Stimulated activated CD4-positive, alpha-beta T cell treated with anti-CD3 and anti-CD28 coated beads, Interleukin-4, amount 100 ng/mL, for 1 hour (primary cell): Measurements from ENCODE around the gene STXBP1.

Source experiments
- DNase-seq: peaks from one replicate; pipeline ENCODE4 v3.0.0-alpha.2; 2020

The STXBP1 gene

DNA sequence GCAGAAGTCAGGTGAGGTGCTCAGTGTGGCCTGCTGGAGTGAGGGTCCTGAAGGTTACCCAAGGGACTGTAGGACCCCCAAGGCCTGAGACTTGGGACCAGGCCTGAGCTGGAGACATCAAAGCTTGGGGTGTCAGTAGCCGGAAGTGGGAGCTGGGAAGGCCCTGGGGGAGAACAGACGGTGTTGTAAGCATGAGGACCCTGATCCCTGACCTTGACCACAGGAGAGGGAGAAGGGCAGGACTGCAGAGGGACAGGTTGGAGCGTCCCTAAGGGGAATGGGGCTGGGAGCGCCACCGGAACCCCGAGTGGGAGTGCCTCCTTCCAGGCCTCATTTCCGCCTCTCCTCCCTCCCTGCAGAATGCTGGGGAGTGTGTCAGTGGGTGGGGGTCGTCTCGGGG lies 104.3 kb downstream of the STXBP1 start:
- DNase-seq = no peak

DNA sequence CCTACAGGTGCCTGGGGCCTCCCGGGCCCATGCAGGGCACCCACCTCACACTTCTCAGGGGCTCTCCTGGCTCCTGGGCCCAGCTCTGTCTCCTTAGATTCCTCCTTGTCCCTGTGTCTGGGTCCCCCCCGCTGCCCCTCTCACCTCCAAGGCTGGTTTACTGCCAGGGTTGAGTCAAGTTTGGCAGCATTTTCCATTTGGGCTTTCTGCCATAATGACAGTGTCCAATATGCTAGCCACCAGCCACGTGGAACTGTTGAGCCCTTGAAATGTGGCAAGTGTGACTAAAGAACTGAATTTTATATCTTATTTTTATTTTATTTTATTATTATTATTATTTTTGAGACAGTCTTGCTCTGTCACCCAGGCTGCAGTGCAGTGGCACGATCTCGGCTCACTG lies 105.7 kb downstream of the STXBP1 start:
- DNase-seq = no peak

DNA sequence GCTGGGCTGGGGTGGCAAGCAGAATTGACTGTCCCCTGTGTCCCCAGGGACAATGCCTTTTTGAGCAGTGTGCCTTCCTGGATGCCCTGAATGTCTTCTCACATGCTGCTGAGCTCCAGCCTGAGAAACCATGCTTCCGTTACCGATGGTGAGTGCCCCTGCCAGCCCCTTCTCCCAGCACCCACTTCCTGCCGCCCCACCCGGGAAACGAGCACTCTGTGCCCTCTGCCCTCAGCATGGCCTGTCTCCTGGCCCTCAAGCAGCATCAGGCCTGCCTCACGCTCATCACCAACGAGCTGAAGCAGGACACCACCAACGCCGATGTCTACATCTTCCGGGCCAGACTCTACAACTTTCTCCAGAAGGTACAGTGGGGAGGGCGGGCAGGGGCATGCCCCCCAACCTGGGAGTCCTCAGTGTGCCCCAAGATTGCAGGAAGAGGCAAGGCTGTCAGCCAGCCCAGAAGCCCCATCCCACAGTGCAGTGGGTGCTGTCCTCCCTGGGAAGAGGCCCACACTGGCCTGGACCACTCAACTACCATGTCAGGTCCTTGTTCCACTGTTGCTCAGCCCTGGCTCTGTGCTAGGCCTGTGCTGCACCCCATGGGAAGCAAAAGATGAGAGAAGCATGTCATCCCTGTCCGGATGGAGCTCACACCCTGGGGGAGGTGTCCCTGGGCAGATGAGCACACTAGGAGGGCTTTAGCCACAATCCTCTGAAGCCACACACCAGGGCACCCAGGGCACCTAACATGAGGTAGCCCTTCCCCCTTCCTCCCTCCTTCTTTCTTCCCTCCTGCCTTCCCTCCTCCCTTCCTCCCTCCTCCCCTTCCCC lies 108.2 kb downstream of the STXBP1 start:
- DNase-seq = no peak

DNA sequence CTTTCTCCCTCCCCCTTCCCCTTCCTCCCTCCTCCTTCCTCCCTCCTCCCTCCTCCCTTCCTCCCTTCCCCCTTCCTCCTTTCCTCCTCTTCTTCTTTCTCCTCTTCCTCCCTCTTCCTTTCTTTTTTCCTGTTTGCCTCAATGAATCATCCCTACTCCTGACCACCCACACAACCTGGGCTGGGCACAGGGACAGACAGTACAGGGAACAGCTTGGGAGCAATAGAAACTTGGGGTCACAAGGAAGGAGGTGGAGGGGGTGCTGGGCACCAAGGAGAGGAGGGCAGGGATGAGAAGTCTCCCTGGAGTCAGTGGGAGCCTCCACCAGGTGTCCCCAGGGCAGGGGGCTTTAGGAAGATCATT lies 108.8 kb downstream of the STXBP1 start:
- DNase-seq = no peak

DNA sequence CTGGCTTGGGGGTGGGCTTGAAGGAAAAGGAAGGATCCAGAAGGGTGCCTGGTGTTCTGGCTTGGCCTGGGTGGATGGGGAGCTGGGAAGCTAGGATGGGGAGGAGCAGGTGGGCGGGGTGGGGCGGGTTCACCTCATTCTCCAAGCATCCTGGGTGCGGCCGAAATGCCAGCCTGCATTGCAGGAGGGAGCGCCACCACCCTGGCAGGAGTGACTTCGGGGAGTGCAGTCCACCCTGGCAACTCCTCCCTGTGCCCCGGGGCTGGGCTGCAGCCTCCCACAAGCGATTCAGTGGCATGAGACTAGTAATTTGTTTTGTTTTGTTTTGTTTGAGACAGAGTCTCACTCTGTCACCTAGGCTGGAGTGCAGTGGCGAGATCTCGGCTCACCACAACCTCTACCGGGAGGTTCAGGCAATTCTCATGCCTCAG lies 109.3 kb downstream of the STXBP1 start:
- DNase-seq = no peak

DNA sequence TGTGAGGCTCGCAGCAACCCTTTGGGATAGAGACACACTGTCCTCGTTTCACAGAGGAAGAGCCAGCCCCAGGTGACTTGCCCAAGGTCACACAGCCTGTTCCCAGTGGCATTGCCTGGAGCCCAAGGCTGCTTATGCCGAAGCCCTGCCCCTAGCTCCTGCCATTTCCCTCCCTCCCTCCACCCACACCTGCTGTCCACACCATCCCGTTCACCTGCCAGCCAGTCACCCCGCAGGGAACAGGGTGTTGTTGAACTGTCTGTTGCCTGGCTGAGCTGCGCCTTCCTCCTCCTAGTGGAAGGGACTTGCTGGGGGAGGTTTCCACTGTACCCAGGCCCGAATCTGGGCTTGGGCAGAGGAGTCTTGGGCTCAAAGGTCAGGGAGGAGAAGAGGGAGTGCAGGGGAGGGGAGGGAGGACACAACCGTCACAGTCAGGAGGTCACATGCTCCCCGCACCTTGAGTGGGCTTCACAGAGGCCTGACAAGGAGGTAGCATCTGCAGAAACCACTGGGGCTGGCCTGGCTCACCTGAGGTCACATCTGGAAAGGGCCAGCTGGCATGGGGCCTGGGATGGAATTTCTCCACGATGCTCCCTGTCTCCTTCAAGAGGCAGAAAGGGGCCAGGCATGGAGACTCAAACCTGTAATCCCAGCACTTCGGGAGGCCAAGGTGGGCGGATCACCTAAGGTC lies 110.1 kb downstream of the STXBP1 start:
- no peak for DNase-seq

DNA sequence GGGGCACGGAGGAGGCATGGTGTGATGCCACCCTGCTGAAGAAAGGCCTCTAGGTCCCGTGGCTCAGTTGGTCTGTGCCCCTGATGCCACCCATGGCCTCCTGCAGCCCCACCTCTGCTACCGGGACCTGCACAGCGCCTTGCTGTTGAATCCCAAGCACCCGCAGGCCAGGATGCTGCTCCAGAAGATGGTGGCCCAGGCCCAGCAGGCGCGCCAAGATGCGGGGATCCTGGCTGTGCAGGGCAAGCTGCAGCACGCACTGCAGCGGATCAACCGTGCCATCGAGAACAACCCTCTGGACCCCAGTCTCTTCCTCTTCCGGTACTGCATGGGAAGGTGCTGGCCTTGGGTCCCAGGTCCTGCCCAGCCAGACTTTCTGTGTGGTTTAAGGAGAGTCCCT lies 110.9 kb downstream of the STXBP1 start:
- no peak for DNase-seq

DNA sequence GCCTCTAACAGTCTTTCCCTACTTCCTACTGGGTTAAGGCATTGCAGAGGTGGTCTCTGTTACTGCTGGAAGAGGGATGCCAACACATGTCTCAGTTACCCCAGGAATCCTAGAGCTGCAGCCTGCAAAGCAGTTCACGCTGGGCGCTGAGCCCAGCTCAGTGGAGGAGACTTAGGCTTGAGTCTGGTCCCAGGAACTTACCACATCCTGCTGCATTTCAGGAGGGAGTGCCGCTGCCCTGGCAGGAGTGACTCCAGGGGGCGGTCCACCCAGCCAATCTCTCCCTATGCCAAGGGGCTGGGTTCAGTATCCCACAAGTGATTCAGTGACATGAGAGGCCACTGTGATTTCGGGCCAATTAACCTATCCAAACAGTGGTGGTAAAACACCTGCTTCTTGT lies 111.4 kb downstream of the STXBP1 start:
- DNase-seq = no peak

DNA sequence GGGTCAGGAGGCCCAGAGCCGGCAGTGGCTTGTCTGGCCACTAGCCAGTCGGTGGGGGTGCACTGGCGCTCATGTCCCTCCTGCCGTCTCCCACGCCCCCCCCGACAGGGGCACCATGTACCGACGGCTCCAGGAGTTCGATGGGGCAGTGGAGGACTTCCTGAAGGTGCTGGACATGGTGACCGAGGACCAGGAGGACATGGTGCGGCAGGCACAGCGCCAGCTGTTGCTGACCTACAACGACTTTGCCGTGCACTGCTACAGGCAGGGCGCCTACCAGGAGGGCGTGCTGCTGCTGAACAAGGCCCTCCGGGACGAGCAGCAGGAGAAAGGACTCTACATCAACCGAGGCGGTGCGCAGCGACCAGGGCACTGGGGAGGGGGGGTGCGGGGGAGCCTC lies 111.9 kb downstream of the STXBP1 start:
- DNase-seq = no peak

DNA sequence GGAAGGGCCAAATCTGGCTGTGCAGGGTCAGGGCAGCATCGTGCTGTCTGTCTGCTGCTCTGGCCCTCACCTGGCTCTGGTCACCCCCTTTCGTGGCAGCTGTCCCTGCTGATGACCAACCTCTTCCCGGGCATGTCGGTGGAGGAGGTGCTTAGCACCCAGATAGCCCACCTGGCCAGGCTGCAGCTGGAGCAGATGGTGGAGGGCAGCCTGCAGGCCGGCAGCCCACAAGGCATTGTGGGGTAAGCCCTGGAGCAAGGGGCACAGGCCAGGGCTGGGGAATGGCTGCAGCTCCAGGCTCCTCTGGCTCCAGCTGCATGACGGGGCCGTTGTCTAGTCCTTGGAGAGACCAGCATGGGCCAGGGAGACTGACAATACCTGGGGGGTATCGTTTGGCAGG lies 114.8 kb downstream of the STXBP1 start:
- DNase-seq = no peak

DNA sequence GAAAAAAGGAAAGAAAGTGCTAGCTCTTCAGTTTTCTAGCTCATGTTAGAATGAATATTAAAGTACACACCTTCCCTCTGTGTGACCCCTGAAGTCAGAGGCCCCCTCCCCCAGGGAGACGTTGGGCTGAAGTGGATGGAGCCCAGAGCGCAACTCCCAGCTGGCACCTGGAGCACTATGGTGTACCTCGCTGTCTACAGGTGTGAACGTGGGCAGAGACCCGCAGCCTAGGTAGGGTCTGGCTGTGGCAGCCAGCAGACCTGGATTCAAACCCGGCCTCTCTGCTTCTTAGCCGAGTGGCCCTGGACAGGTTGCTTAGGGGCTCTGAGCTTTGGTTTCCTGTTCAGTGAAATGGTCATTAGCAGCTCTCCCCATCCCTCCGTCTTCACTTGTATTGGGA lies 116.7 kb downstream of the STXBP1 start:
- no peak for DNase-seq

DNA sequence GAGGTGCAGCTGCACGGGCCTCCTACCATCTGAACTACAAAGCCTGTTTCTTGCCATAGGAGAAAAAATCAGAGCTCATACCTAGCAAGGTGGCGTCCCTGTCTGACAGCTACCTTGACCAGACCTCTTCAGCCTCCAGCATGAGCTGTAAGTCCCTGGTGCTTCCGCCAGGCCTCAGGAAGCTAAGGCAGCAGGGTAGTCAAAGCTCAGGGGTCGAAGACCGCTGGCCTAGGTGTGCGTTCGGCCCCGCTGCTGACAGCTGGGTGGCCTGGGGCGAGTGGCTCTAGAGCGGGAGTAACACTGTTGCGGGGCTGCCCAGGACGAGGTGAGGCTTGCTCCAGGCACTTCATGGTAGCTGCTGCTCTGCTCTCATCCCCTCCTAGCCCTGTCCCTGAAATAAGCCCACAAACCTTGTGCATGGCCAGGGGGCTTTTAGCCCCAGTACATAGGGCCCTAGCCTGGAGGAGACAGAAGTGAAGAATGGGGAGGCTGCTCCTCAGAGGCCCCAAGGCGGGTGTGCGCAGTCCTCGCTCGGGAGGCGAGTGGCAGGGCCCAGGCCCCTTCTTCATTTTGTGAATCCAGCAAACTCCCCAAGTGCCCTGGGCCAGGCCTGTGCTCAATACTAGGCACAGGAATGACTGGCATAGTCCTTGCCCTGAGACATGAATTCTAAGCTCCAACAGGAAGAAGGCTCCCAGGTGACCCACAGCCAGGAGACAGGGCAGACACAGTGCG lies 117.6 kb downstream of the STXBP1 start:
- DNase-seq = no peak

DNA sequence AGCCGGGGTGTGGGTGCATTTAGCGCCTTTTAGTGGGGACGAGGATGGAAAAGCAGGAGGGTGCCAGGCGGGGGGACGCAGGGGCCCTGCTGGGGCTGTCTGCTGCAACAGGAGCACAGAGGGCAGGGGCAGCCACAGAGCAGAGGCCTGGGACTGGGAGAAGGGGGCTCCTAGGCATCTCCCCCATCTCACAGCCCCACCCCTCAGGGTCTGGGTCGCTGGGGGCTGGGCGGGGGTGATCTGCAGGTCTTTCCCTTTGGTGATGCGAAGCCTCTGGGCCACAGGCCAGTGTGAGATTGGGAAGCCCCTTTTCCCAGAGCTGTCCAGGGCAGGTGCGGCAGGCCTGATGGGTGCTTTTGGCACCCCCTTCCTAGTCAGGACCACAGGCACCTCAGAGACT lies 118.2 kb downstream of the STXBP1 start:
- DNase-seq = no peak

DNA sequence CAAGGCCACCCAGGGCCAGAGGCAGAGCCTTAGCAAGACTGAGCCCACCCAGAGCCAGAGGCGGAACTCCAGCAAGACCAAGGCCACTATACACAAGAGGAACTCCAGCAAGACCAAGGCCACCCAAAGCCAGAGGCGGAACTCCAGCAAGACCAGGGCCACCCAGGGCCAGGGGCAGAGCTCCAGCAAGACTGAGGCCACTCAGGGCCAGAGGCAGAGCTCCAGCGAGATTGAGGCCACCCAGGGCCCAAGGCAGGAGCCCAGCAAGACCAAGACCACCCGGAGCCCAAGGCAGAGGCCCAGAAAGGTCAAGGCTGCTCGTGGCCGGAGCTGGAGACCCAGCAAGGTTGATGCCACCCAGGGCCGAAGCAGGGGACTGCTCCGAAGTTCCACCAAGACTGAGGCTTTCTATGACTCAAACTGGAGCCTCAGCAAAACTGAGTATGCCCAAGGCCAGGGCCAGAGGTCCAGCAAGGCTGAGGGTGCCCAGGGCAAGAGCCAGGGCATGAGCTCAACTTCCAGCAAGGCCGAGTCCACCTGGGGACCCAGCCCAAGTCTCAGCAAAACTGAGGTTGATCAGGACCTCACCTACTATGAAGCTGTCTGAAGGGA lies 118.8 kb downstream of the STXBP1 start:
- no peak for DNase-seq

DNA sequence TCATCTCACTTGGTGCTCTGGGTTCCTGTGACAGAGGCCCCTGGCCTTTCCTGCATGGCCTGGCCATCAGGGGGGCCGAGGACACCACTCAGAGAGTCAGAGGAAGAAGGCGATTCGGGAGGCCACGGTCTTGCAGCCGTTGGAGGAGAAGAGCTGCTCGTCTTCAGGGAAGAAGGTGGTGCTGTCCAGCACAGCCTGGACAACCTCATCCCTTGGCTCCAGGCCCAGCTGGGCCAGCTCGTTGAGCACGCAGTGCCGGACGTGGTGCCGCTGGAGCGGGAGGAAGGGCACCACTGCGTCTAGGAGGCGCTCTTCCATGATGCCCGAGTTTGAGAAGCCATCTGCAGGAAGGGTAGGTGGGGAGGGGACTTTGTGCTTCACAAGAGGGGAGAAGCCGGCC lies 119.9 kb downstream of the STXBP1 start:
- DNase-seq = no peak

DNA sequence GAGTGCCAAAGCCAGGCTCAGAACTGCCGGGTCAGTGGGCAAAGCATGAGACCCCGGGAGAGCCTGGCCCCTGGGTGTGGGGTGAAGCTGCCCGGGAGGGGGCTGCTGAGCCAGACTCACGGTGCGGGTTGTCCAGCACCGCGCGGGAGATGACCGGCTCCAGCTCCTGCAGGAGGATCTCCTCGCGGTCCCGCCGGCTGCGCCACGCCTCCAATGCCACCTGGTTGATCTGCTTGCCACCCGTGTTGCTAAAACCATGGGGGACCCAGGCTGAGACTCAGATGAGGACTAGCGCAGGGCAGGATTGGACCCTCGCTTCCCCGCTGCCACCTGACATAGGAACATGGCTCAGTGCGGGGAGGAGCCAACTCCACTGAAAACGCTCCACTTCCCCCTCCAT lies 120.4 kb downstream of the STXBP1 start:
- DNase-seq = no peak

DNA sequence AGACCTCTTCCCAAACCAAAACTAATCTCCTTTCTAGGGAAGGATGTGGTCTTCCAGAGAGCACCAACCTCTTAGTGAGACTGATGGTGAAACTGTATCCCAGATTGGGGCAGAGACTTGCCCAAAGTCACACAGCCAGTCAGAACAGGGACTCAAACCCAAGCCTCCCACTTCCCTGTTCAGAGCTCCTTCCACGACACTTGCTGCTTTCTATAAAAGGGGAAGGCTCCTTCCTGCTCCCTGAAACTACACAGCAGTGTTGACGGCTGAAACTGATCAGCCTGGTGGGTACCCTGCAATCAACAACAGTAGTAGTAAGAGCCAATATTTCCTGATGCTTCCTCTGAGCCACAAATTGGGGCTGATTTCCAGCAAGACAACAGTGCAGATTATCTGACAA lies 121.5 kb downstream of the STXBP1 start:
- DNase-seq = no peak

DNA sequence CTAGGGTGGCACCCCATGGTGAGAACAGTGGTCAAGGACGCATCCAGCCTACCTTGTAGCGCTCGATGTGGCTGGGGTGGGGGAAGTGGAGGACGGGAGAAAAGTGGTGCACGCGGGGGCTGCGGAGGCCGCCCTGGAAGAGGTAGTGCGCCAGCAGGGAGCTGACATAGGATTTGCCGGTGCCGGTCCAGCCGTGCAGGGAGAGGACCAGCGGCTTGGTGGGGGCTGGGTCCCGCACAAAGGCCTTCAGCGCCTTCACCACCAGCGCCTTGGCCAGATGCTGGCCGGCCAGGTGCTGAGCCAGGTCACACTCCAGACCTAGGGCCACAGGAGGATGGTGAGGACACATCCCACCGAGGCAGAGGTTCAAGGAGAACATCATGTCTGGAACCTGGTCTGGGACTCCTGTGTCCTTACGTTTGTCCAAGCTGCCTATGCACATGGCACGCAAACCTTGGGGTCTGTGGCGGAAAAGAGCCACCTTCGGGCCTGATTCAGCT lies 122.2 kb downstream of the STXBP1 start:
- no peak for DNase-seq

DNA sequence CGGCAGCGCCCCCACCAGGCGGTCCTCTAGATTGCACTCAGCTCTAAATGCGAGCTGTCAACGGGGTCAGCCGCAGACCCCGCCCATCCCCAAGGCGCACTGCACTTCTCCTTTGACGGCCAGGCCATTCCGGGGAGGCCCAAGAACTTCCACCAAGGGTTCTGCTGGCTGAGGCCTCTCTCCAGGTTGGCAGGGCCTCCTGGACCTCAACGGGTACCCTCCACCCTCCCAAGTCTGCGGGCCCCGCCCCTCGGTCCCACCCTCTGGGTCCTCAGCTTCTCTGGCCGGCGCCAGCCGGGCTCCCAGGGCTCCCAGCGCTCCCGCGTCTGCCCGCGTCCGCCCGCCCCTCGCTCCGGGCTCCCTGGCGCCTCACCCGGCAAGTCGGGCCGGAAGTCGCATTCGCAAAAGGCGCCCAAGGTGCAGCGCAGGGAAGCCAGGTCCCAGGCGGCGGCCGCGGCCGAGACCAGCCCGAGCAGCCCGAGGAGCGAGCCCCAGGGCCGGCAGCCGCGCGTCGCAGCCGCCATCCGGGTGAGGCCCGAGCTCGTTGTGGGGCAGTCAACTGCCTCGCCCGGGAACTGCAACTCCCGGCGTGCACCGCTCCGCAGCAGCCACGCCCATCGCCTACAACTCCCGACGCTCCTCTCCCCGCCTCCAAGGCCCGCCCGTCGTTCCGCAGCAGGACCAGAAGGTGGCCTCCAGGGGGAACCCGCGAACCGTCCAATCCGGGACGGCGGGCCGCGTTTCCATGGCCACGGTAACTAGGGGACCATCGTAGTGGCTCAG lies 122.9 kb downstream of the STXBP1 start, which contains the start of gene TOR2A:
TOR2A (minus strand) TSS at position 548 of the 783 bp plus-strand sequence; CDS start at position 524, 24 bp downstream.
- DNase-seq = peak; percentile 98

DNA sequence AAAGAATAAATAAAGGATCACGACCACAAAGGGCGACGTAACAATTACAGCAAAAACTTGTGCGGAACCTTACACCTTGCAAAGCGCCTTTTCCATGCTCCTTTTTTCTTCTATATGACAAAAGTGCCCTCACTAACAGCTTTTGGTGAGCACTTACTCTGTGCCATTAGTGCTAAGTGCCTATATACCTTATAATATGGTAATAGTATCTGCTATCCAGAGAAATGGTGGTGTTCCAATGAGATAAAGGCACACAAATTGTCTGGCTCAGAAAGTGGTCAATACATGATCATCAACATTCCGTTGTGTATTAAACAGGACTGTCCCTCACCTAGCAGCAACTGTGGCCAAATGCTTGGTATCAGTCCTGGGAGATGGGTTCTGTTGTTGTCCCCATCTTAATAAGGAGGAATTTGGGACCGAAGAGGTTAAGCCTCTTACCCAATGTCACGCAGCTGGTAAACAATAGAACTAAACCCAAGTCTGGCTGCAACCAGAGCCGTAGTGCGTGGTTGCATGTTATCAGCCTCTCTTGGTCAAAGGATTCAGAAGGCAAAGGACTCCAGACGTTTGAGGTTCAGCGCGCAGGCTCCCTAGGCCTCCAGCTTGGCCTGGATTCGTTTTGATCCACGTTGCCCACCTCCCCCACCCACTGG lies 123.6 kb downstream of the STXBP1 start:
- no peak for DNase-seq

DNA sequence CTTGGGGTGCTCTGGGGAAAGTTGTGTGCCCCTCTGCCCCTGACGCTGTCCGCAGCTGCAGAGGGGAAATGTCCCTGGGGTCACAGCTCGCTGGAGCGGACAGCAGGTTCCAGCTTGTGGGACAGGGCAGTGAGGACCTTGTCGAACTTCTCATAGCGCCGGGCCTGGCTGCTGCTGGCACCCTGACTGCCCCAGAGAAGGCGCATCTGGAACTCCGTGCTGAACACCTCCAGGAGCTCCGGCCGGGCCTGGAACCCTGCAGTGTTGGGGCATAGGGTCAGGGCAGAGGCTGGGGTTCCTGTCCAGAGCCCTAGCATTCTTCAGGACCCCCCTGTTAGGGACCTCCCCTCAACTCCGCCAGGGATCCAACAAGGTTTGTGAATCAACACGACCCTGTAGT lies 126.6 kb downstream of the STXBP1 start:
- no peak for DNase-seq
